ENCODE data around the gene THADA.

The THADA gene

GRCh38 chr2:43225093-43225787, 370.6 kb downstream of the THADA start:
- H3K9me3 ChIP-seq (ENCODE audit: insufficient read depth, low read length), result no peaks in the 10 kb centered on the region
- peaks cover 11% of the 10 kb centered on the region for H4K20me1 ChIP-seq (ENCODE audit: low read depth, low read length)
- H3K9ac ChIP-seq (ENCODE audit: low read length), result peak overlapping the region; percentile 99
- peaks cover 47% of the 10 kb centered on the region for H3K79me2 ChIP-seq (ENCODE audit: insufficient read depth, low read length)
- no peak for TF ChIP-seq CTCF (IDR thresholded peaks at IDR 0.05; ENCODE audit: insufficient read depth, low read length, poor library complexity, severe bottlenecking)
- no peak for TF ChIP-seq EZH2phosphoT487 (conservative IDR thresholded peaks at IDR 0.05; ENCODE audit: low read length)
- H3F3A ChIP-seq (ENCODE audit: insufficient read depth), result peaks cover 61% of the 10 kb centered on the region
- no peaks in the 10 kb centered on the region for H3K27me3 ChIP-seq (ENCODE audit: low read length)
- peak overlapping the region; percentile 85 for H3K4me3 ChIP-seq (ENCODE audit: insufficient read depth, low read length, poor library complexity, severe bottlenecking)
- no peak overlapping the region for H2AFZ ChIP-seq (ENCODE audit: low read depth, low read length, severe bottlenecking)
- H3K36me3 ChIP-seq (ENCODE audit: low read length), result peaks cover 17% of the 10 kb centered on the region
- peak overlapping the region; percentile 76 for H3K4me2 ChIP-seq (ENCODE audit: low read depth, low read length, poor library complexity, severe bottlenecking)
- peak overlapping the region; percentile 97 for H3K27ac ChIP-seq (ENCODE audit: low read depth, low read length)
- no peaks in the 10 kb centered on the region for H3K9me2 ChIP-seq (replicated peaks; ENCODE audit: insufficient read depth, low read length)

GRCh38 chr2:43224571-43225092, 371.2 kb downstream of the THADA start:
- Histone ChIP-seq H4K20me1 (ENCODE audit: low read depth, low read length) (peaks cover 11% of the 10 kb centered on the region), H3K4me2 (ENCODE audit: low read depth, low read length, poor library complexity, severe bottlenecking) (peak overlapping the region; percentile 76), H3K36me3 (ENCODE audit: low read length) (peaks cover 17% of the 10 kb centered on the region), H3K79me2 (ENCODE audit: insufficient read depth, low read length) (peaks cover 47% of the 10 kb centered on the region), H3K9me2 (replicated peaks; ENCODE audit: insufficient read depth, low read length) (no peaks in the 10 kb centered on the region), H3K9ac (ENCODE audit: low read length) (peak overlapping the region; percentile 99), H3K4me3 (ENCODE audit: insufficient read depth, low read length, poor library complexity, severe bottlenecking) (peak overlapping the region; percentile 85), H2AFZ (ENCODE audit: low read depth, low read length, severe bottlenecking) (no peak overlapping the region), H3F3A (ENCODE audit: insufficient read depth) (peaks cover 64% of the 10 kb centered on the region), H3K27ac (ENCODE audit: low read depth, low read length) (peak overlapping the region; percentile 97), H3K9me3 (ENCODE audit: insufficient read depth, low read length) (no peaks in the 10 kb centered on the region), H3K27me3 (ENCODE audit: low read length) (no peaks in the 10 kb centered on the region)
- TF ChIP-seq CTCF (IDR thresholded peaks at IDR 0.05; ENCODE audit: insufficient read depth, low read length, poor library complexity, severe bottlenecking) (peak; percentile 6), EZH2phosphoT487 (conservative IDR thresholded peaks at IDR 0.05; ENCODE audit: low read length) (no peak)

GRCh38 chr2:43224131-43224570, 371.7 kb downstream of the THADA start:
- Histone ChIP-seq H3K4me2 (ENCODE audit: low read depth, low read length, poor library complexity, severe bottlenecking) (peak overlapping the region; percentile 76), H3K9me3 (ENCODE audit: insufficient read depth, low read length) (no peaks in the 10 kb centered on the region), H4K20me1 (ENCODE audit: low read depth, low read length) (peaks cover 11% of the 10 kb centered on the region)

More at GRCh38 chr2:43224131-43224570, 371.7 kb downstream of the THADA start:
- Histone ChIP-seq H3K9me2 (replicated peaks; ENCODE audit: insufficient read depth, low read length) (no peaks in the 10 kb centered on the region), H3K9ac (ENCODE audit: low read length) (peak overlapping the region; percentile 99), H3K36me3 (ENCODE audit: low read length) (peaks cover 17% of the 10 kb centered on the region), H2AFZ (ENCODE audit: low read depth, low read length, severe bottlenecking) (no peak overlapping the region), H3K27me3 (ENCODE audit: low read length) (no peaks in the 10 kb centered on the region), H3K27ac (ENCODE audit: low read depth, low read length) (peak overlapping the region; percentile 97), H3F3A (ENCODE audit: insufficient read depth) (peaks cover 66% of the 10 kb centered on the region), H3K79me2 (ENCODE audit: insufficient read depth, low read length) (peaks cover 47% of the 10 kb centered on the region), H3K4me3 (ENCODE audit: insufficient read depth, low read length, poor library complexity, severe bottlenecking) (peak overlapping the region; percentile 85)
- TF ChIP-seq EZH2phosphoT487 (conservative IDR thresholded peaks at IDR 0.05; ENCODE audit: low read length) (no peak), CTCF (IDR thresholded peaks at IDR 0.05; ENCODE audit: insufficient read depth, low read length, poor library complexity, severe bottlenecking) (no peak)
